Mucosa of rectum (tissue), 2 donors: ENCODE results near the gene ZFAND3.

Source experiments
- H3K27ac ChIP-seq, 2 donors: one replicate each; pipeline ENCODE4 v1.7.0; 2013; ENCODE audit warnings: inconsistent platforms in 2 of 2, low read depth in 2 of 2, low read length in 2 of 2
- H3K27me3 ChIP-seq, 2 donors: one replicate each; pipeline ENCODE4 v1.7.0; 2013; ENCODE audit warnings: low read length in 2 of 2; ENCODE audit not compliant: control insufficient read depth in 2 of 2, insufficient read depth in 2 of 2
- H3K36me3 ChIP-seq, 2 donors: one replicate each; pipeline ENCODE4 v1.7.0; 2013; ENCODE audit warnings: low read length in 2 of 2; ENCODE audit not compliant: control insufficient read depth in 2 of 2, insufficient read depth in 2 of 2
- H3K4me1 ChIP-seq, 2 donors: one replicate each; pipeline ENCODE4 v1.7.0; 2013; ENCODE audit warnings: low read length in 2 of 2, mild to moderate bottlenecking in 1 of 2; ENCODE audit not compliant: control insufficient read depth in 2 of 2, insufficient read depth in 2 of 2
- H3K4me3 ChIP-seq, 2 donors: one replicate each; pipeline ENCODE4 v1.7.0; 2013; ENCODE audit warnings: low read length in 2 of 2
- H3K9ac ChIP-seq, 2 donors: one replicate each; pipeline ENCODE4 v1.7.0; 2013; ENCODE audit warnings: low read length in 2 of 2, low read depth in 1 of 2, mild to moderate bottlenecking in 1 of 2
- H3K9me3 ChIP-seq, 2 donors: one replicate each; pipeline ENCODE4 v1.7.0; 2013; ENCODE audit warnings: low read length in 2 of 2; ENCODE audit not compliant: control insufficient read depth in 2 of 2
- donor health status: healthy.
- donor health status: Normal muscosa, but diverticular disease.

Gene ZFAND3

DNA sequence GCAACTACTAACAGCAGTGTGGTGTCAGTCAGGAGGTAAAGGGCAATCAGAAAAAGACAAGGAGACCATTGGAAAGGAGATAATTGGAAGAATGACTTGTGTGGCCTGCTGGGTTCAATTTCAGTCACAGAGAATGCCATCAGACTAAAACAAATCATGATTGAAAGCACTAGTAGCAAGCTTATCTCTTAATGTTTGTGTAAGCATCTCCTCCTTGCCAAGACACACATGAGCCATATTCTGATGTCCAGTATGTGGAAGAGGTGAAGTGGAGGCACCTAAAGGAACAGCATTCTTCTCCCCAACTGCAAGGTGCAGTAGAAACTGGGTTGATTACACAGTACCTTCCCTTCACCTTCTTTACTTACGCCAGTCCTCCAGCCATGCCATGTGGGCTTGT is 287.5 kb downstream of the ZFAND3 start:
- Histone ChIP-seq H3K27ac (no peak overlapping the region), H3K27me3 (no peaks in the 10 kb centered on the region), H3K36me3 (peaks cover 4 to 5% of the 10 kb centered on the region in 2 donors), H3K4me3 (no peak overlapping the region), H3K9ac (no peak overlapping the region), H3K9me3 (no peaks in the 10 kb centered on the region), H3K4me1 (no peaks in the 10 kb centered on the region)

DNA sequence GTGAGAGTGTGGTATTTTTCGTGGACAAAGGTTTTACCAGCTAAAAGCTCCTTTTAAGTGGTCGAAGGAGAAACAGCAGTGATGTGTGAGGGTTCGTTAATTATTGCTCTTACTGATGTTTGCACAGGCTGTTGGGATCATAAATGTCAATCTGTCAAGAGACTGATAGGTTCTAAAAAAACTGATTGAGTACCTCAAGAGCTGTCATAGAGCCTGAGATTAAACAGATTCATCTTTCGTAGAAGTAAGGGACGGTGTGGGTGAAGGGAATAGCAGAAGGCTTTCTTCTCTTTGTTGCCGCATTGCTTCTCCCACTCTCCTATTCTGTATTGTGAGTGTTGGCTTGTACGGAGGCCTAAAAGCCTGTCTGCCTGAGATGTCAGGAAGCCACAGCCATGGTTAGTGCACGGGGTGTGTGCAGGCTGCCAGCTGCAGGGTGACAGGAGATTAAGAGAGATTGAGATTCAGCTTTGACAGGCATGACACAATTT is 291.0 kb downstream of the ZFAND3 start:
- H3K36me3 ChIP-seq = peaks cover 4 to 5% of the 10 kb centered on the region in 2 donors
- no peaks in the 10 kb centered on the region for H3K9me3 ChIP-seq
- no peaks in the 10 kb centered on the region for H3K27me3 ChIP-seq
- peaks cover 0 to 4% of the 10 kb centered on the region in 2 donors for H3K4me1 ChIP-seq
- no peak overlapping the region for H3K9ac ChIP-seq
- no peak overlapping the region for H3K4me3 ChIP-seq
- no peak overlapping the region for H3K27ac ChIP-seq

DNA sequence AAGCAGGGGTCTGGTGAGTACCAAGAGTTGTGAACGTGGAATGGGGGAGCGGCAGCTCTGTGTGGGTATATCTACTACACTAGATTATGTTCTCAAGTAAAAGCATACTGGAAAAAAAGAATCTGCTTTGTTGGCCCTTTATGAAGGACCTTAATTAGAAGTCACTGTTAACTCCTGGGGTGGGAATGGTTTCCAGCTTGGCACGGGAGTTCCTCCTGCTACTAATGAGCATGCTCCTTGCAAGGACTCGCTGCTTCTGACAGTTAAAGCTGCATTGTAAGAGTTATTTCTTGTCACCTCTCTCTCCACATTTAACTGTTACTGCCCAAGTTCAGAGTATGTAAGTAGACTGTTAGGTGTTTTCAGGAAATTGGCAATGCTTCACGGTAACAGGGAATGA is 292.7 kb downstream of the ZFAND3 start:
- Histone ChIP-seq H3K27ac (no peak overlapping the region), H3K4me3 (no peak overlapping the region), H3K27me3 (no peaks in the 10 kb centered on the region), H3K9ac (no peak overlapping the region), H3K9me3 (no peaks in the 10 kb centered on the region), H3K36me3 (peaks cover 4 to 8% of the 10 kb centered on the region in 2 donors), H3K4me1 (peaks cover 0 to 4% of the 10 kb centered on the region in 2 donors)

DNA sequence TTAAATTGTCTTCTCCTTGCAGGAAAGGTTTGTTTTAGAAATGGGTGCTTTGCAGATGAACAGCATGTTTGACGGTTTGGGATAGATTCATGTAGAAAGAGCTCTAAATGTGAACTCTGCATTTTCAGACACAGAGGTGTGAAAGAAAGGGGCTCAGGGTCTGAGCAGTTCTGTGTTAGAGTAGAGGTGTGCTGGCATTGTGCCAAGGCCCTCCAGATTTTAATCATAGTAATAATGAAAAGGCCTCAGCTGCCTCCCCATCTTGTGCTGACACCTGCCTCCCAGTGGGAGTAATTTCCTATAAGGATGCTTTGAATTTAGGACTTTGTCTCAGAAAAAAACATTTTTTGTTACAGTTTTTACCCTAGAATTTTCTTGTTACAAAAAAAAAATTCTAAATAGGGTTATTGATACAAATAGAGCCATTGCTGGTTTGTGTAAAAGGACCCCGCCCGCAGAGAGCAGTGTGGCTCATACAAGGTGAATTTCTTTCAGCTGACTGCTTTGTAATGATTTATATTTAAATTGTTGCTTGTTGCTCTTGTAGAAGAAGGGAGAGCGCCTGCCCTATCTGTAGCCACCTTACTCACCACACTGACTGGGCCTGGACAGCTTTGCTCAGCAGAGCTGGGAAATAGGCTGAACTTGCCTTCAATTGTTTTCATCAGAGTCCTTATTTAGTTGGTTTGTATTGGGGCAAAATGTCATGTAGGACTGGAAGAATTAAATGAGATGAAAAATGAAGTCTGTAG is 294.5 kb downstream of the ZFAND3 start:
- H3K36me3 ChIP-seq = peaks cover 0 to 13% of the 10 kb centered on the region in 2 donors
- no peak overlapping the region for H3K4me3 ChIP-seq
- no peaks in the 10 kb centered on the region for H3K9me3 ChIP-seq
- no peak overlapping the region for H3K27ac ChIP-seq
- H3K4me1 ChIP-seq = peaks cover 0 to 4% of the 10 kb centered on the region in 2 donors
- H3K9ac ChIP-seq = no peak overlapping the region
- no peaks in the 10 kb centered on the region for H3K27me3 ChIP-seq

DNA sequence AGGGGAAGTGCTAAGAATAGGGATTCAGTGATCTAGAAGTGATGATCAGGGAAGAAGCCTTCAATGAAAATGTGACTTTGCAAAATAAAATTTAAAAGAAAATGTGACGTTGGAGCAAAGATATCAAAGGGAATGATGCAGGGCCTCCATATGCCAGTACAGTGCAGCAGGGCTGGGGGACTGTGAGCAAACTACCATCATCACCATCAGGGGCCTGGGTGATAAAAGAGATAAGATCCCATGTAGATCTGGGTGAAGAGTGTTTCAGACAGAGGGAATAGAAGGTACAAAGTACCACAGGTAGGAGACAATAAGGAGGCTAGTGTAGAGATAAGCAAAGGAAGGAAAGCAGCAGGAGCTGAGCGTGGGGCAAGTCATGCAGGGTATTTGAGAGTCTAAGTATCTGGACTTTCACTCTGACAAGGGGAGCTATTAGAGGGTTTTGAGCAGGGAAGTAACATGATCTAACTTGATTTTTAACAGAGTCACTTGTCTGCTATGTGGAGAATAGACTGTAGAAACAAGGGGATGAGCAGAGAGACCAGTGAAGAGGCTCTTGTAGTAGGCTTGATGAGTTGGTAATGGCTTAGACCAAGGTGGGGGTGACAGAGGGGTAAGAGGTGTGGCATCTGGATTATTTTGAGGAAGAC is 295.6 kb downstream of the ZFAND3 start:
- Histone ChIP-seq H3K4me1 (peaks cover 0 to 4% of the 10 kb centered on the region in 2 donors), H3K36me3 (peaks cover 6 to 13% of the 10 kb centered on the region in 2 donors), H3K9ac (no peak overlapping the region), H3K27ac (no peak overlapping the region), H3K27me3 (no peaks in the 10 kb centered on the region), H3K9me3 (no peaks in the 10 kb centered on the region), H3K4me3 (no peak overlapping the region)

DNA sequence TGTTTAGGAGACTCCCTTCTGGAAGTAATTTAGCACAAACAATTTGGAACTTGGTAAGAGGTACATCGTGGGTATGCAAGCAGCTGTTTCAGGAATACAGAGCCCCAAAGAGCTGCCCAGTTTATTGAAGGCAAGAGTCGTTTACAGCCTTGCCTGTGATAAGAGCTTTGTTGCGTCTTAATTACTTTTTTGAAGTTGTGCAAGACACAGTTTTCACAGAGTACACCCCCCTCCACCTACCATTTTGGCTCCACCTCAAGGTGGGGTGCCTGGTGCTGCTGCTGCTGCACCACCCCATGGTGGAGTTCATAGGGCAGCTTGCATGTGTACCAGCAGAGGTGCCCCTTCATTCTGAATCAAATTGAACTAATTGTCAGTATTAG is 296.1 kb downstream of the ZFAND3 start:
- Histone ChIP-seq H3K27me3 (no peaks in the 10 kb centered on the region), H3K36me3 (peaks cover 6 to 13% of the 10 kb centered on the region in 2 donors), H3K4me3 (no peak overlapping the region), H3K4me1 (peaks cover 0 to 4% of the 10 kb centered on the region in 2 donors), H3K9me3 (no peaks in the 10 kb centered on the region), H3K9ac (no peak overlapping the region), H3K27ac (no peak overlapping the region)

DNA sequence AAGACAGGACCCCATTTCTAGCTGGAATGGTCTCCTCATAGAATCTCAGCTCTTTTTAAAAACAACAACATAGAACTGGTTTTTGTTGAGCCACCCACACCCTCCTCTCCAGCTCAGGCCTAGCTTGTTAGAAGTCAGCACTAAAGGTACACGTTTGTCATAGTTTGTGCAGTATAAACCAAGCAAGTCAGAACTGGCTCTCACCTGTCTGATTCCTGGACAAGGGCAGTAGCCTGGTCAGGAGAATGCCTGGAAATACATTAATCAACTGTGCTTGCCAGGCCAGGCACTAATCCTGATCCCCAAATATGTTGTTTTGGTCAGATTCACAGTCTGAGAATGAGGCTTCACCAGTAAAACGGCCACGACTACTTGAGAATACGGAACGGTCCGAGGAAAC is 296.7 kb downstream of the ZFAND3 start:
- no peak overlapping the region for H3K27ac ChIP-seq
- H3K9me3 ChIP-seq = no peaks in the 10 kb centered on the region
- H3K9ac ChIP-seq = no peak overlapping the region
- H3K4me3 ChIP-seq = no peak overlapping the region
- H3K36me3 ChIP-seq = peaks cover 6 to 13% of the 10 kb centered on the region in 2 donors
- H3K27me3 ChIP-seq = no peaks in the 10 kb centered on the region
- peaks cover 0 to 4% of the 10 kb centered on the region in 2 donors for H3K4me1 ChIP-seq

DNA sequence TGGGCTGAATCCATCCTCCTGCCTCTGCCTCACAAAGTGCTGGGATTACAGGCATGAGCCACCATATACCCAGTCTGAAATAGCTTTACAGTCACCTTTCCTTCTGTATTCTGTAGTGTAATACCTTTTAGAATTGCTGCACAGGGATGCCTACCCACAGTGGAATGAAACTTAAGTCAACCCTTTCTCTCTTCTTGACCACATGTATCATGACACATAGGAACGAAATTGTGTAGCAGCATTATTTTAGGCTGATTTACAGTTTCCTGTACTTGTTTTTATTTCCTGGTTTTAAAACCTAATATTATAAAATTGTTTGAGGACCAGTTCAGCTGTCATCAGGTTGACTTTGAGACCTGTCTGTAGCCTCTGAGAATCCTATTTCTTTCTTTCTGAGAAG is 297.8 kb downstream of the ZFAND3 start:
- Histone ChIP-seq H3K9ac (no peak overlapping the region), H3K9me3 (no peaks in the 10 kb centered on the region), H3K27ac (no peak overlapping the region), H3K4me3 (no peak overlapping the region), H3K4me1 (peaks cover 0 to 4% of the 10 kb centered on the region in 2 donors), H3K36me3 (peaks cover 6 to 13% of the 10 kb centered on the region in 2 donors), H3K27me3 (no peaks in the 10 kb centered on the region)

DNA sequence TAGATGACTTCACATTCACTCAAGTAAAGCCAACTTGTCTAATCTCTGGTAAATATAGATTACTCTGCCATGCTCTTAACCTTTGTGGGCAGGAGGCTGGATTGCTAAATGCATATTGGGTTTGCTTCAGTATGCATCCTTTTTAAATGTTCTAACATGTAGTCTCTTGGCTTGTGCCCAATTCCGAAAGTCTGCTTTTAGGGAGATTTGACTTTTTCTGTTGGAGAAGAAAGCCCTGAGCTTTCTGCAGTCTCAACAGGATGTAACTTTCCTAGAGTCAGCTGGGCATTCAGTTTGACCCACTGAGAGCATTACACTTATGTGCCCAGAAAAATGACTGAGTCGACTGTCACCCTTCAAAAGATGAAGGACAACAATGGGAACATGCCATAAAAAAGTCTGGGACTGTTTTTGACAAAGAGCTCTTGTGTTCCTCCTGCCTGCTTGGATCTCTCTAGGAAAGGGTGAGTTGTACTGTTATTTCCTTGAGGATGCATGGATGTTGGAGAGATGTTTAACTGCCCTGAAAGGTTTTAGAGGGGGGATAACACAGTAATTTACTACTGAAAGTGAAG is 299.4 kb downstream of the ZFAND3 start:
- Histone ChIP-seq H3K36me3 (peaks cover 12 to 16% of the 10 kb centered on the region in 2 donors), H3K27ac (no peak overlapping the region), H3K4me1 (peaks cover 0 to 4% of the 10 kb centered on the region in 2 donors)

DNA sequence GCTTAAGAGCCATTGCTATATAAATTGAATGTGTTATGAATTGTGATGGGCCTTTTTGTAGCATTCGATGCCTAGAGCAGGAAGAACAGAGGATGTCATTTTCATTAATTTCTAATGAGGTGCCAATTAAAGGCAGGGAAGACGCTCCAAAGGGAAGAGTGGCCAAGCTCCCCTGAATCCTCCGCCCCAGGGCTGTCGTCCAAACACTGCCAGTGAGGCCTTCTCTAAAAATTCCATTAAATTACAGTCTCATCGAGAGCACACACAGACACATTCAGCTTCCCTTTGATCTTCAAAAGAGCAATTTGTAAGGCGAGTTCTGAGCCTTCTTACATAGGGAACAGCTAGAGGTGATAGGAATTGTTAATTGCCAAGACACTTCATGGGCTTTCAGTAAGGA is 300.0 kb downstream of the ZFAND3 start:
- H3K4me1 ChIP-seq = peaks cover 0 to 4% of the 10 kb centered on the region in 2 donors
- H3K9me3 ChIP-seq = no peaks in the 10 kb centered on the region
- H3K27ac ChIP-seq = no peak overlapping the region
- no peak overlapping the region for H3K9ac ChIP-seq
- no peaks in the 10 kb centered on the region for H3K27me3 ChIP-seq
- no peak overlapping the region for H3K4me3 ChIP-seq
- peaks cover 12 to 16% of the 10 kb centered on the region in 2 donors for H3K36me3 ChIP-seq

More for the DNA sequence above, 299.4 kb downstream of the ZFAND3 start:
- Histone ChIP-seq H3K27me3 (no peaks in the 10 kb centered on the region), H3K9ac (no peak overlapping the region), H3K9me3 (no peaks in the 10 kb centered on the region), H3K4me3 (no peak overlapping the region)
